ENCODE data around the gene PSMB7.

The PSMB7 gene

GRCh38 chr9:124373851-124374250 lies 41.4 kb downstream of the PSMB7 start:
- Histone ChIP-seq H3K9me3 (no peaks in the 10 kb centered on the region), H3K4me3 (no peak overlapping the region), H3K36me3 (peaks cover 0 to 9% (median 3%) of the 10 kb centered on the region in 3 donors), H3K4me1 (peaks cover 0 to 23% (median 12%) of the 10 kb centered on the region in 4 donors), H3K27ac (no peak overlapping the region), H3K27me3 (no peaks in the 10 kb centered on the region)
- DNase-seq = no peak
- no peak for TF ChIP-seq CTCF (IDR thresholded peaks at IDR 0.05)
- intact Hi-C loops (cut with DNase I; ENCODE audit: low total_unique reads) = no loop called here

GRCh38 chr9:124373386-124373785 lies 41.9 kb downstream of the PSMB7 start:
- Histone ChIP-seq H3K9me3 (no peaks in the 10 kb centered on the region), H3K27me3 (no peaks in the 10 kb centered on the region), H3K4me1 (peaks cover 0 to 19% (median 12%) of the 10 kb centered on the region in 4 donors), H3K27ac (no peak overlapping the region), H3K36me3 (peaks cover 0 to 9% (median 3%) of the 10 kb centered on the region in 3 donors), H3K4me3 (no peak overlapping the region)
- no peak for TF ChIP-seq CTCF (IDR thresholded peaks at IDR 0.05)
- no peak for DNase-seq
- intact Hi-C loops (cut with DNase I; ENCODE audit: low total_unique reads) = no loop called here

GRCh38 chr9:124372038-124372437 lies 43.2 kb downstream of the PSMB7 start:
- H3K4me3 ChIP-seq = no peak overlapping the region
- no peaks in the 10 kb centered on the region for H3K27me3 ChIP-seq
- intact Hi-C loops (cut with DNase I; ENCODE audit: low total_unique reads) = no loop called here
- DNase-seq = no peak
- no peak for TF ChIP-seq CTCF (IDR thresholded peaks at IDR 0.05)
- H3K27ac ChIP-seq = no peak overlapping the region
- H3K9me3 ChIP-seq = no peaks in the 10 kb centered on the region
- H3K4me1 ChIP-seq = peaks cover 0 to 5% (median 1%) of the 10 kb centered on the region in 4 donors
- H3K36me3 ChIP-seq = peaks cover 0 to 9% (median 3%) of the 10 kb centered on the region in 3 donors

- no peak for TF ChIP-seq CTCF (IDR thresholded peaks at IDR 0.05)
- Histone ChIP-seq H3K4me3 (no peak overlapping the region), H3K4me1 (no peaks in the 10 kb centered on the region), H3K36me3 (peaks cover 0 to 9% (median 7%) of the 10 kb centered on the region in 3 donors), H3K9me3 (no peaks in the 10 kb centered on the region), H3K27ac (no peak overlapping the region), H3K27me3 (no peaks in the 10 kb centered on the region)
- DNase-seq = no peak
- intact Hi-C loops (cut with DNase I; ENCODE audit: low total_unique reads) = no loop called here
Observed at GRCh38 chr9:124370896-124371582, 44.2 kb downstream of the PSMB7 start.

- no peak overlapping the region for H3K4me3 ChIP-seq
- DNase-seq = no peak
- no peaks in the 10 kb centered on the region for H3K4me1 ChIP-seq
- H3K27ac ChIP-seq = no peak overlapping the region
- peaks cover 0 to 5% (median 0%) of the 10 kb centered on the region in 3 donors for H3K36me3 ChIP-seq
- H3K27me3 ChIP-seq = no peaks in the 10 kb centered on the region
- intact Hi-C loops (cut with DNase I; ENCODE audit: low total_unique reads) = no loop called here
- TF ChIP-seq CTCF (IDR thresholded peaks at IDR 0.05) = no peak
- H3K9me3 ChIP-seq = no peaks in the 10 kb centered on the region
Observed at GRCh38 chr9:124369231-124369797, 45.9 kb downstream of the PSMB7 start.
